GM08714 (cell line): ENCODE results near the gene DZIP1.
"Not testable (repeated sequence)": the region's sequence is repeated elsewhere in the genome, so short reads cannot be mapped to it uniquely, and the experiment has no call there.

ENCODE experiments used
- H3K4me3 ChIP-seq: fragments of 200-500 bp; sonication (Bioruptor generic); 2 replicates; pipeline ENCODE4 v1.5.1; 2014; ENCODE audit warnings: mild to moderate bottlenecking, low read length, inconsistent platforms
- ZNF274 ChIP-seq: IDR thresholded peaks from 2 replicates; pipeline ENCODE4 v1.6.1; 2012; ENCODE audit warnings: mild to moderate bottlenecking, low read depth, low read length

The DZIP1 gene, protein sequence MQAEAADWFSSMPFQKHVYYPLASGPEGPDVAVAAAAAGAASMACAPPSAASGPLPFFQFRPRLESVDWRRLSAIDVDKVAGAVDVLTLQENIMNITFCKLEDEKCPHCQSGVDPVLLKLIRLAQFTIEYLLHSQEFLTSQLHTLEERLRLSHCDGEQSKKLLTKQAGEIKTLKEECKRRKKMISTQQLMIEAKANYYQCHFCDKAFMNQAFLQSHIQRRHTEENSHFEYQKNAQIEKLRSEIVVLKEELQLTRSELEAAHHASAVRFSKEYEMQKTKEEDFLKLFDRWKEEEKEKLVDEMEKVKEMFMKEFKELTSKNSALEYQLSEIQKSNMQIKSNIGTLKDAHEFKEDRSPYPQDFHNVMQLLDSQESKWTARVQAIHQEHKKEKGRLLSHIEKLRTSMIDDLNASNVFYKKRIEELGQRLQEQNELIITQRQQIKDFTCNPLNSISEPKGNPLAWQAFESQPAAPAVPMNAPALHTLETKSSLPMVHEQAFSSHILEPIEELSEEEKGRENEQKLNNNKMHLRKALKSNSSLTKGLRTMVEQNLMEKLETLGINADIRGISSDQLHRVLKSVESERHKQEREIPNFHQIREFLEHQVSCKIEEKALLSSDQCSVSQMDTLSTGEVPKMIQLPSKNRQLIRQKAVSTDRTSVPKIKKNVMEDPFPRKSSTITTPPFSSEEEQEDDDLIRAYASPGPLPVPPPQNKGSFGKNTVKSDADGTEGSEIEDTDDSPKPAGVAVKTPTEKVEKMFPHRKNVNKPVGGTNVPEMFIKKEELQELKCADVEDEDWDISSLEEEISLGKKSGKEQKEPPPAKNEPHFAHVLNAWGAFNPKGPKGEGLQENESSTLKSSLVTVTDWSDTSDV

DNA sequence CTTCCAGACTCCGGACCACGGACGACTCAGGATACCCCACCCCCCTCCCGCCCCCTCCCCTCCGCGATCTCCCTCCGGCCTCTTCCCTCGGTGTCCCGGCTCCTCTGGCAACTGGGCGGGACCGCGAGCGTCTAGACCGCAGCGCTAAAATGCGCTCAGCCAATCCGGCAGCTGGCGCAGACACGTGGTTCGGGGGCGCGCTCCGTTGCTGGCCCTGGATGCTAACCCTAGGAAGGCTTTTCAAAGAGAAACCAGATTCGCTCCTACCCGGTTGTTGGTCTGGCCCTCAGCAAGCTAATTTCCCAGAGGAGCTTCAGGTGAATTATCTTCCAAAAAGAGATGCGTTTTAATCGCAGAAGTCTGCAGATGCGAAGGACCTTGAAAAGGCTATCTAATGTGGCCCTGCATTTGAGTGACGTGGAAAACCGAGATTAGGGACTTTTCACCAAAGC is at the start of gene DZIP1:
DZIP1 (minus strand) TSS at position 106 of the 452 bp plus-strand sequence. CDS start 2,677 bp downstream, outside the sequence.
- TF ChIP-seq ZNF274, result no peak
- peak within 1 kb of the TSS; percentile 40 for H3K4me3 ChIP-seq

DNA sequence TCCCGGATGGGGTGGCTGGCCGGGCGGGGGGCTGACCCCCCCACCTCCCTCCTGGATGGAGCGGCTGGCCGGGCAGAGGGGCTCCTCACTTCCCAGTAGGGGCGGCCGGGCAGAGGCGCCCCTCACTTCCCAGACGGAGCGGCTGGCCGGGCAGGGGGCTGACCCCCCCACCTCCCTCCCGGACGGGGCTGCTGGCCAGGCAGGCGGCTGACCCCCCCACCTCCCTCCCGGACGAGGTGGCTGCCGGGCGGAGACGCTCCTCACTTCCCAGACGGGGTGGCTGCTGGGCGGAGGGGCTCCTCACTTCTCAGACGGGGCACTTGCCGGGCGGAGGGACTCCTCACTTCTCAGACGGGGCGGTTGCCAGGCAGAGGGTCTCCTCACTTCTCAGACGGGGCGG is 46.5 kb upstream of the DZIP1 start:
- not testable (repeated sequence) for H3K4me3 ChIP-seq

DNA sequence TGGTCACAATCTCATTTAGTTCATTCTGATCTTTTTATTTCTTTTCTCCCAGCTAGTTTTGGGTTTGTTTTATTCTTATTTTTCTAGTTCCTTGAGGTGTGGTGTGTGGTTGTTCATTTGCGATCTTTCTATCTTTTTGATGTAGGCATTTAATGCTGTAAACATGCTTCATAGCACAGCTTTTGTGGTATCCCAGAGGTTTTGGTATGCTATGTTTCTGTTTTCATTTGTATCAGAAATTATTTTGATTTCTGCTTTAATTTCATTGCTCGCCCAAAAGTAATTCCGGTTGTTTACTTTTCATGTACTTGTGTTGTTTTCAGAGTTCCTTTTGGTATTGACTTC is 45.0 kb upstream of the DZIP1 start:
- H3K4me3 ChIP-seq, result no peak overlapping the region
- no peak for TF ChIP-seq ZNF274

DNA sequence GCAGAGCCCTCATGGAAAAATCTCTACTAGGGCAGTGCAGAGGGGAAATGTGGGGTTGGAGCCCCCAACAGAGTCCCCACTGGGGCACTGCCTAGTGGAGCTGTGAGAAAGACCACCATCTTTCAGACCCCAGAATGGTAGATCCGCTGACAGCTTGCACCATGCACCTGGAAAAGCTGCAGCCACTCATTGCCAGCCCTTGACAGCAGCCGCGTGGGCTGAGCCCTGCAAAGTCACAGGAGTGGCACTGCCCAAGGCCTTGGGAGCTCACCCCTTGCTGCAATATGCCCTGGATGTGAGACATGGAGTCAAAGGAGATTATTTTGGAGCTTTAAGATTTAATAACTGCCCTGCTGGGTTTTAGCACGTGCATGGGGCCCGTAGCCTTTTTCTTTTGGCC is 40.5 kb upstream of the DZIP1 start:
- H3K4me3 ChIP-seq, result not testable (repeated sequence)

DNA sequence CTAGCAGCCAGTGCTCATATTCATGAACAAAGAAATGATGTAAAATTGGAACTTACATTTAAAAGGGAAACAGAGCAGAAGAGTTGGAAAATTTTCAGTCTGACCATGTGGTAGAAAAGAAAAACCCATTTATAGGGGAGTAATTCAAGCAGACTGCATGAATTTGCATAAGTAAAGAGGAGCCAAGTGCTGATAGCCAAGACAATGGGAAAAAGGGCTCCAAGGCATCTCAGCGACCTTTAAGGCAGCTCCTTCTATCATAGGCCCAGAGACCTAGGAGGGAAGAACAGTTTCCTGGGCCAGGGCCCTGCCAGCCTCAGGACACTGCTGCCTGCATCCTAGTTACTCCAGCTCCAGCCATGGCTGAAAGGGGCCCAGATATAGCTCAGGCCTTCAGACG is 39.9 kb upstream of the DZIP1 start:
- no peak overlapping the region for H3K4me3 ChIP-seq
- TF ChIP-seq ZNF274, result no peak

DNA sequence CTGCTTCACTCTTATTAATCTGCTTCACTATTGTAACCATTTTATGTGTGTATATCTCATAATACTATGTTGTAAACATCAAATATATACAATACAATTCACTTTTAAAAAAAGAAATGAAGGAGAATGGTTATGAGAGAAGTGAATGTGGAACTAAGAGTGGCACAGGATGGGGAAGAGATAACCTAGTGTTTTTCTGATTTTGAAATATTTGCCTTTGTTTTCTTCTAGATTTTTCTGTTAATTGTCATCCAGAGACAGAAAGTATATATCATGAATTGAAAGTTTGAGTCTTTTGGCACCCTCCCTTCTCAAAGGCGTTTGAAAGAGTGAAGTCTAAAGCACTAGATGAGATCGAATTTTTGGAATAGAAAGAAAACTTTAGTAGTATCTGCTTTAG is 35.2 kb upstream of the DZIP1 start:
- no peak for TF ChIP-seq ZNF274
- H3K4me3 ChIP-seq, result no peak overlapping the region

DNA sequence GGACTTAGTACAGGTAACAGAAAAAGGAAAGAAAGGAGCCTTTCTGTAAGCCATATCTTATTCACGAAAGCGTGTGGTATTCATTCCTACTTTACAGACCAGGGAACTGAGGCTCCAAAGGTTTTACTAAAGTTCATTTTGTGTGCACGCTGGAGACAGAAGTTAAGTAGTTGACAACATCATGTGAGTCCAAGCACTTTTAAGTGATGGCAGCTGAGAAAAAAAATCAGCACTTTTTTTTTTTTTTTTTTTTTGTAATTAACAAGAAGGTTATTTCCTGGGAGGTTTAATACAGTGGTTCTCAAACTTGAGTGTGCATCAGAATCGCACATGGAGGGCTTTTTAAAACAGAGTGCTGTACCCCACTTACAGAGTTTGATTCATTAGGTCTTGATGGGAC is 34.5 kb upstream of the DZIP1 start:
- no peak for TF ChIP-seq ZNF274
- no peak overlapping the region; the same call in 1 of the 2 replicates for H3K4me3 ChIP-seq

DNA sequence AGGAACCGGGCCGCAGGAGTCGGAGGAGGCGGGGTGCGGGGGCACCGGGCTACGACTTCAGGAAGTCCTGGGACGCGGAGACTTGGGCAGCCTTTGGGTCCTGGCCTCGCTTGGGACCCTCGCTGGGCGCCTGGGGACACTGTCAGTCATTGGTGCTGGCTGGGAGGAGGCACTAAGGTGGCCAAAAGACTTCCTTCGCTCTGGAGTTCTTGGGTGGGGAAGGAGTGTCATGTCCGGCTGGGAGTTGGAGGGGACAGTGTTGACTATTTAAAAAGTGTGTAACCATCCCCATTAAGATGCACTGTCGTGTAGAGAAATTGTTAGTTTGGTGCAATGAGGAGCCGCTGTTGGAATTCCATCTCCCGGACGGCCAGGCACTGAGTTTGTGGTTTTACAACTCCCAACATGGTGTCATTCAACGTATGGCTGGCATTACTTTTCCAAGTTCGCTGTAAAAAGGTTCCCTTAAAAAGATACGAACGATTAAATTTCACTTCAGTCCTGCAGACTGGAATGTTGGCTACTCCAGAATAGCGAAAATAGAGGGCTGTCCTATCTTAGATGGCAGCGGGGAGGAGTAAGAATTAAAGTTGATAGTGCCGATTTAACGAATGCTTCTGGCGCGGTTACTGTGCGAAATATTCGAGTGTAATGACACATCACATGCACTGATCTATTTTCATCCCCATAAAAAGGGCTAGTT is 33.2 kb upstream of the DZIP1 start:
- no peak for TF ChIP-seq ZNF274

DNA sequence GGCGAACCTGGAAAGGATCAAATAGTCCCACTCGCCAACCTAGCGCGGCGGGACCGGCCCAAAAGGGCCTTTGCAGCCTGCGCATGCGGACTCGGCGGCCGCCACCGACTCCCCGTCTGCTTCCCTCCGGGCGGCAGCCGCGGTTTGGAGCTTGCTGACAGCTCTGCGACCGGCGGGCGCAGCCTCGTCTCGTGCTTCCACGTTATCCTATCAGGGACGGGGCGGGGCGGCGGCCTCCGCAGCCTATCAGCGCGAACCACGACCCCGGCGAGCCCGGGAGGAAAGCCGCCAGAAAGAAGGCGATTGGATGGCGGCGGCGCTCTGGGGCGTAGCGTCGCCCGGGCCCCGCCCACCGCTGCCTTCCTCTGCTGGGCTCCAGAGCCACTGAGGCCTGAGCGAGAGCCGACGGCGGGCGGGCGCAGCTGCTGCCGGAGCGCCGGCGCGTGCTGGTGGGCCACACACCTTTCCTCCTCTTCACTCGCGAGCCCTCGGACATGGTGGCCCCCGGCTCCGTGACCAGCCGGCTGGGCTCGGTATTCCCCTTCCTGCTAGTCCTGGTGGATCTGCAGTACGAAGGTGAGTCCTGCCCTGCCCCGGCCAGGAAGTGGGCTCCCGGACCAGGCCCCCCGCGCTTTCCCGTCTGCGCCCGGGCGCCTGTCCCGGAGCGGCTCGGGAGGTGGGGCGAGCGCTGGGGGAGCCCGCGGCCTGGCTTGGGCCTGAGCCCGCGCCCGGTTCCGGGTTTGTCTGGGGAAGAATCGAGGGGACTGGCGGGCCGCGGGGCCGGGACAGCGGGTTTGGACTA is 32.5 kb upstream of the DZIP1 start, which contains the start of gene DNAJC3:
DNAJC3 (plus strand) TSS at position 378 of the 802 bp plus-strand sequence; CDS start at position 495, 117 bp downstream.
- peak within 1 kb of the TSS; percentile 93 for H3K4me3 ChIP-seq
- no peak for TF ChIP-seq ZNF274

More for the DNA sequence above, 33.2 kb upstream of the DZIP1 start:
- H3K4me3 ChIP-seq, result peak overlapping the region; percentile 93

DNA sequence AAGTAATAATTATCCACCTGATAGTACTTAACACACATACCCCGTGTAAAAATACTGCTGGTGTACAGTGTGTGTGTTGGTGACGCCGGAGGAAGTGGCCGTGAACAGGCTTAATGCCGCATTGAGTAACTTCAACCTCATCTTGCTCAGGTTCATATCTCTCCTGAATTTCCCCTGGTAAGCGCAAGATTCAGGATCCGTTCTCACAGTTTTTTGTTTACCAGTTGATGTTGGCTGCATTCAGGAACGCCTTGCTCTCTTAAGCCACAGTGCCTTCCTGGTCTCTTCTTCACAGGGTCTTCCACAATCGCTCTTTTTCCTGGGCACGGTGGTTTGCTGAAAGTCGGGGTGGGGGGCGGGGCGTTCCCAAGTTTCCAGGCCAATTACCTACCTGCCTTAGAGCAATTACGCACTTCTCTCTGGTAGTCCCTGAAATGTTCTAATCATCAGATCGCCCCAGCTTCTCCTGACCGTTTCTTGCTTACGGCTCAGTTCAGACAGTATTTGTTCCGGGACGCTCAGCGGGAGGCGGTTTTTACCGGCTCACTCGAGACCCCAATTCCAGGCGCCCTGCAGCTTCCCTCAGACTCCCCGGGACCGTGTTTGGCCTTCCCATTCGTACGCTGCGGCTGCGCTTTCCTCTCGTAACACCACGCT is 31.7 kb upstream of the DZIP1 start:
- no peak for TF ChIP-seq ZNF274
- peak overlapping the region; percentile 71 for H3K4me3 ChIP-seq

DNA sequence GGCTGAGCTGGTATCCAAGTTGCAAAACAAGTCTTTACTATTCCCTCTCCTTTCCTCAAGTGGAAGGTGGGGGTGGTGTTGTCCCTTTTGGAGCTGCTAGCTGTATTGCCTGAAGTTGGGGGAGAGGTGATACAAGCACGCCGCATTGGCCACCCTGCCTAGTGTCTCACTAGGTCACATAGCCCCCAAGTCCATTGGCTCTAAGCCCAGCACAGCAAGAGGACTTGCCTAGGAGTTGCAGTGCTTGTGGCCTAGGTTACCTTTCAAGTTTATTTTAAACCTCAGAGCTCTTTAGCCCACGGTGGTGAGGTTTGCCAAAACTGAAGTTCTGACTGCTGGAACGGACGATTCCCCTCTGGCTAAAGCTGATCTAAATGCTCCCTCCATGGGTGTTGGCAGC is 27.1 kb upstream of the DZIP1 start:
- no peak for TF ChIP-seq ZNF274

DNA sequence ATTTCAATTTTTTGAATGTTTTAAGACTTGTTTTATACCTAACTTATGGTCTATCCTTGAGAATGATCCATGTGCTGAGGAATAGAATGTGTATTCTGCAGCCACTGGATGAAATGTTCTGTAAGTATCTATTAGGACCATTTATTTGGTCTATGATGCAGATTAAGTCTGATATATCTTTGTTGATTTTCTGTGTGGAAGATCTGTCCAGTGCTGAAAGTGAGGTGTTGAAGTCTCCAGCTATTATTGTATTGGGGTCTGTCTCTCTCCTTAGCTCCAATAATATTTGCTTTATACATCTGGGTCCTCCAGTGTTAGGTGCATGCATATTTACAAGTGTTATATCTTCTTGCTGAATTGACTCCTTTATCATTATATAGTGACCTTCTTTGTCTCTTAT is 22.7 kb upstream of the DZIP1 start:
- not testable (repeated sequence) for H3K4me3 ChIP-seq

More for the DNA sequence above, 27.1 kb upstream of the DZIP1 start:
- no peak overlapping the region for H3K4me3 ChIP-seq

DNA sequence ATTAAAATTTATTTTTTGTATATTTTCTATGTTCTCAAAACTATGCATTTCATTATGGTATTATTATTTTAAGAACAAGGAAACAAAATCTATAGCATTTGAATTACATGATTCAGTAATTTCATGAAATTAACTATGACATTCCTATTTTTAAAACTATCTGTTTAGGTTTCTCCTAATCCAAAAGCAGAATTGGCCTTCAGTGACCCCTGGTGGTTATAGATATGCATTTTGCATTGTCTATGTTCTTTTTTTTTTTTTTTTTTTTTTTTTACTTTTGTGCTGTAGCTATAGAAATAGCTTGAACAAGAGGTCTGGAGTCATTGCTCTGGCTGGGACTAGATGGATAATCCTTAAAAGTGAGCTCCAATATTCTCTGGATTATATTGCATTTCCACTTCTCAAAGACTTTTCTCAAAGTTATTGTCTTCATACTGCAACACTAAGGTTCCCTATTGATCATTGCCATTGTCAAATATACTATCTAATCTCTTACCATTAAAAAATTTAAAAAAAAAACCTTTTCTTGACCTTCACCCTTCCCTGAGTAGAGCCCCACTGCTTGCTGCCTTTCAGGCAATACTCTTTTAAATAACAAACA is 16.6 kb upstream of the DZIP1 start:
- no peak for TF ChIP-seq ZNF274
- H3K4me3 ChIP-seq, result no peak overlapping the region
